SJCRH30 (cell line): Measurements from ENCODE around the gene CCN2. TPM values are rescaled to one million over a fixed set of nuclear protein-coding genes. Genes with fewer than 3 reads are reported as not detected.

Experiments
- DNase-seq, 2 experiments: peaks; one replicate each; pipeline ENCODE4 v3.0.0-alpha.2; 2015 to 2020
- H3K27ac ChIP-seq: fragments of 250-450 bp; sonication (Bioruptor Pico); 2 replicates; pipeline ENCODE4 v1.5.1; 2020; ENCODE audit warnings: mild to moderate bottlenecking, moderate library complexity
- H3K27me3 ChIP-seq: fragments of 250-450 bp; sonication (Bioruptor Pico); 2 replicates; pipeline ENCODE4 v1.5.1; 2020; ENCODE audit warnings: mild to moderate bottlenecking, moderate library complexity
- H3K36me3 ChIP-seq: fragments of 250-450 bp; sonication (Bioruptor Pico); 2 replicates; pipeline ENCODE4 v1.5.1; 2020; ENCODE audit warnings: mild to moderate bottlenecking, moderate library complexity
- H3K4me1 ChIP-seq: fragments of 250-450 bp; sonication (Bioruptor Pico); 2 replicates; pipeline ENCODE4 v1.5.1; 2020; ENCODE audit warnings: mild to moderate bottlenecking, moderate library complexity
- H3K4me3 ChIP-seq: fragments of 250-450 bp; sonication (Bioruptor Pico); 2 replicates; pipeline ENCODE4 v1.5.1; 2020; ENCODE audit warnings: mild to moderate bottlenecking, moderate library complexity
- H3K9me3 ChIP-seq: fragments of 250-450 bp; sonication (Bioruptor Pico); replicated peaks from 2 replicates; pipeline ENCODE4 v1.5.1; 2020; ENCODE audit warnings: mild to moderate bottlenecking, moderate library complexity
- total RNA-seq: library from RNA; depleted of rRNA; stranded (reverse); fragments of >200 nt; shearing (Covaris generic); gene quantifications from 2 replicates; pipeline ENCODE4 v1.2.3, GENCODE V29; 2014

CCN2 gene
- total RNA-seq, 1 experiment from 2014 or later = 2.3 TPM

GRCh38 chr6:131937703-131938631 lies 13.2 kb downstream of the CCN2 start:
- peak; percentile 84 to 86 for DNase-seq
- Histone ChIP-seq H3K27ac (peak overlapping the region; percentile 6; the same call in 1 of the 2 replicates), H3K9me3 (no peaks in the 10 kb centered on the region), H3K4me3 (no peak overlapping the region), H3K4me1 (peaks cover 15% of the 10 kb centered on the region), H3K36me3 (no peaks in the 10 kb centered on the region), H3K27me3 (no peaks in the 10 kb centered on the region)

GRCh38 chr6:131937226-131937625 lies 13.9 kb downstream of the CCN2 start:
- Histone ChIP-seq H3K36me3 (no peaks in the 10 kb centered on the region), H3K9me3 (no peaks in the 10 kb centered on the region), H3K27me3 (no peaks in the 10 kb centered on the region), H3K4me1 (peaks cover 15% of the 10 kb centered on the region), H3K4me3 (no peak overlapping the region), H3K27ac (no peak overlapping the region)
- DNase-seq = no peak

GRCh38 chr6:131936156-131936555 lies 15.0 kb downstream of the CCN2 start:
- H3K27me3 ChIP-seq = no peaks in the 10 kb centered on the region
- no peak for DNase-seq

GRCh38 chr6:131931063-131931750 lies 20.0 kb downstream of the CCN2 start:
- no peaks in the 10 kb centered on the region for H3K4me1 ChIP-seq
- H3K36me3 ChIP-seq = no peaks in the 10 kb centered on the region
- no peaks in the 10 kb centered on the region for H3K27me3 ChIP-seq
- no peak for DNase-seq
- H3K27ac ChIP-seq = no peak overlapping the region
- H3K9me3 ChIP-seq = no peaks in the 10 kb centered on the region
- H3K4me3 ChIP-seq = no peak overlapping the region

More at GRCh38 chr6:131936156-131936555, 15.0 kb downstream of the CCN2 start:
- Histone ChIP-seq H3K27ac (no peak overlapping the region), H3K4me3 (no peak overlapping the region), H3K4me1 (peaks cover 15% of the 10 kb centered on the region), H3K36me3 (no peaks in the 10 kb centered on the region), H3K9me3 (no peaks in the 10 kb centered on the region)

GRCh38 chr6:131929976-131930375 lies 21.2 kb downstream of the CCN2 start:
- no peak overlapping the region for H3K27ac ChIP-seq
- no peaks in the 10 kb centered on the region for H3K9me3 ChIP-seq
- no peaks in the 10 kb centered on the region for H3K36me3 ChIP-seq
- H3K4me3 ChIP-seq = no peak overlapping the region
- DNase-seq = no peak
- no peaks in the 10 kb centered on the region for H3K4me1 ChIP-seq
- H3K27me3 ChIP-seq = no peaks in the 10 kb centered on the region

GRCh38 chr6:131929264-131929663 lies 21.9 kb downstream of the CCN2 start:
- Histone ChIP-seq H3K36me3 (no peaks in the 10 kb centered on the region), H3K27me3 (no peaks in the 10 kb centered on the region), H3K27ac (no peak overlapping the region), H3K9me3 (no peaks in the 10 kb centered on the region), H3K4me3 (no peak overlapping the region), H3K4me1 (no peaks in the 10 kb centered on the region)
- no peak for DNase-seq

GRCh38 chr6:131924881-131925474 lies 26.2 kb downstream of the CCN2 start:
- H3K27me3 ChIP-seq = no peaks in the 10 kb centered on the region
- H3K36me3 ChIP-seq = no peaks in the 10 kb centered on the region
- no peak overlapping the region for H3K27ac ChIP-seq
- peaks cover 5% of the 10 kb centered on the region for H3K9me3 ChIP-seq
- no peak overlapping the region for H3K4me3 ChIP-seq
- peak in 1 of 2 experiments; percentile 72 for DNase-seq
- no peaks in the 10 kb centered on the region for H3K4me1 ChIP-seq

- Histone ChIP-seq H3K9me3 (peaks cover 5% of the 10 kb centered on the region), H3K27me3 (no peaks in the 10 kb centered on the region), H3K4me1 (peaks cover 2% of the 10 kb centered on the region), H3K27ac (no peak overlapping the region), H3K4me3 (no peak overlapping the region), H3K36me3 (no peaks in the 10 kb centered on the region)
- peak; percentile 66 to 90 for DNase-seq
Measured at GRCh38 chr6:131923356-131923755, 27.8 kb downstream of the CCN2 start.

- Histone ChIP-seq H3K9me3 (peaks cover 5% of the 10 kb centered on the region), H3K27me3 (no peaks in the 10 kb centered on the region), H3K36me3 (no peaks in the 10 kb centered on the region), H3K4me1 (peaks cover 23% of the 10 kb centered on the region), H3K4me3 (no peak overlapping the region), H3K27ac (no peak overlapping the region)
- no peak for DNase-seq
Measured at GRCh38 chr6:131920656-131921055, 30.5 kb downstream of the CCN2 start.

- H3K27me3 ChIP-seq = no peaks in the 10 kb centered on the region
Measured at GRCh38 chr6:131918650-131919355, 32.4 kb downstream of the CCN2 start.

GRCh38 chr6:131917763-131918649 lies 33.2 kb downstream of the CCN2 start:
- peak; percentile 73 to 84 for DNase-seq
- peaks cover 25% of the 10 kb centered on the region for H3K4me1 ChIP-seq
- no peaks in the 10 kb centered on the region for H3K9me3 ChIP-seq
- H3K27me3 ChIP-seq = no peaks in the 10 kb centered on the region
- H3K27ac ChIP-seq = peak overlapping the region; percentile 74
- no peak overlapping the region for H3K4me3 ChIP-seq
- H3K36me3 ChIP-seq = no peaks in the 10 kb centered on the region

More at GRCh38 chr6:131918650-131919355, 32.4 kb downstream of the CCN2 start:
- Histone ChIP-seq H3K9me3 (peaks cover 3% of the 10 kb centered on the region), H3K36me3 (no peaks in the 10 kb centered on the region), H3K27ac (no peak overlapping the region), H3K4me1 (peaks cover 25% of the 10 kb centered on the region), H3K4me3 (no peak overlapping the region)
- DNase-seq = no peak

GRCh38 chr6:131917318-131917717 lies 33.9 kb downstream of the CCN2 start:
- H3K27ac ChIP-seq = peak overlapping the region; percentile 74
- no peaks in the 10 kb centered on the region for H3K27me3 ChIP-seq
- peak; percentile 56 to 79 for DNase-seq
- H3K9me3 ChIP-seq = no peaks in the 10 kb centered on the region
- peaks cover 25% of the 10 kb centered on the region for H3K4me1 ChIP-seq
- H3K4me3 ChIP-seq = no peak overlapping the region
- no peaks in the 10 kb centered on the region for H3K36me3 ChIP-seq

- H3K4me3 ChIP-seq = no peak overlapping the region
- peaks cover 25% of the 10 kb centered on the region for H3K4me1 ChIP-seq
- H3K27ac ChIP-seq = peak overlapping the region; percentile 74
- DNase-seq = no peak
- H3K9me3 ChIP-seq = no peaks in the 10 kb centered on the region
- H3K36me3 ChIP-seq = no peaks in the 10 kb centered on the region
- H3K27me3 ChIP-seq = no peaks in the 10 kb centered on the region
Measured at GRCh38 chr6:131916847-131917246, 34.3 kb downstream of the CCN2 start.
